ENCODE data around the gene ABLIM3.

Gene ABLIM3

DNA sequence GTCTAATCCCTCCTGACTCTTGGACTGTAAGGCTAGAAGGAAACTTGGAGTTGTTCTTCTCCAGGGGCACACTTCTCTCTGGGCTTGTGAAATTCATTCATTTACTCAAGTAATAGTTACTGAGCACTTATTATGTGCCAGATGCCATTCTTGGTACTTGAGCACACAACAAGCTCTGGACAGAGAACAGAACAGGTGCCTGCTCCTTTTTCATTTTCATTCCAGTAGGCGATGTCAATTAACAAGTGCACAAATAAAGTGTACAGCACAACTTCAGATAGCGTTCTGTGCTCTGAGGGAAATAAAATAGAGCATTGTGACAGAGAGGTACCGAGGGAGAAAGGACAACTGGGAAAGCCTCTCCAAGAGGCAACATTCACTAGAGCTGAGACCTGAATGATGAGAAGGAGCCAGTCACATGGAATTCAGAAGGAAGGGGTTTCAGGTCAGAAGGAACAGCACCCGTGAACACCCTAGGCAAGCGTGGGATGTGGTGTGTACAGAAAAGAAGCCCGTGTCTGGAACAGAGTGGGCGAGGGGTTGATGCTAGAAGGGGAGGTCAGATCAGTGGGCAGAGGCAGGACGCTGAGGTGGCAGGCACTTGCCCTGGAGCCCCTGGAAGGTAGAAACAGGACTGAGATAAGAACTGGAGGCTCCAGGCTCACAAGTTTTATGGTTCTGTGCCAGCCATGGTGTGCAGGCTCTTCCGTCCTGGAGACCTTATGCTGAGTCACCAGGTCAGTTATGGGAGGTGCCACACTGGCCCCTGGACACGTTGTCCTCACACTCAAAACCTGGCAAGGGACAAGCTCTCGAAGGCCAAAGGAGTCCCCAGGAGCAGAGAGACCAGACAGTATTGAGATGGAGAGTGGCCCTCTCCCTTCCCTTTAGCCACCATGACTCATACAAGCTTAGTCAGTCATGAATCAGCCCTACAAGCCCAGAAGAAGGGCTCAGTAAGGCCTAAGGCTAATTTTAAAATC lies 7.2 kb upstream of the ABLIM3 start:
- DNase-seq (ENCODE audit: low spot score), result peak; percentile 78
- no peak for FAIRE-seq

DNA sequence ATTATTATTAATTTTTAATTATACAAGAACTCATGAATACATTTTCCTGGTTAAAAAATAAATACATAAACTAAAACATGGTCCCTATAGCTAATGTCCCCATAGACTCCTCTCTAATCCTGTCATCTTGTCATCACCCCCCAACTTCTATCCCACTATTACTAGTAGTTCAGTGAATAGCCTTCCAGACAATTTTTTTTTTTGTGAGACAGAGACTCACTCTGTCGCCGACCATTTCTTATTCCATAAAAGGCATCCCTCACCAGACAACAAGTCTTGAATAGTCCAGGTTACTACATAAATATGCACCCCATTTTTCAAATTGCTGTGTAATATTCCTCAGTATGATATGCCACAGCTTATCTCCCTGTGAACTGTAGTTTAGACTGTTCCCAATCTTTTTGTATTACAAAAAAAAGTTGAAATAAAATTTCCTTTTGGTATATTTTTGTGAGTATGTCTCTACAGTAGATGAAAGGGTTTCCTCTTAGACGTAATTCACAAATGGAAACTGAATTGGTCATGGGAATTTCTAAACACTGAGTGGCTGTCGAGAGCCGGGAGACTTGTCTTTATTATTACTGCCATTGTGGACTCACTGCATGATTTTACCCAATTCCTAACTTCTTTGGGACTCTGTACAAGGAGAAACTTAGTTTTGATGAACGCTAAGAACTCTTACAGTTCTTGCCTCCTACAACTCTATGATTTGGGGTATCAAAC lies 6.4 kb upstream of the ABLIM3 start:
- no peak for FAIRE-seq
- no peak for DNase-seq (ENCODE audit: low spot score)

- FAIRE-seq (no peak), DNase-seq (ENCODE audit: low spot score) (peak; percentile 33)
Observed at GRCh38 chr5:149135536-149136201, 5.6 kb upstream of the ABLIM3 start.

DNA sequence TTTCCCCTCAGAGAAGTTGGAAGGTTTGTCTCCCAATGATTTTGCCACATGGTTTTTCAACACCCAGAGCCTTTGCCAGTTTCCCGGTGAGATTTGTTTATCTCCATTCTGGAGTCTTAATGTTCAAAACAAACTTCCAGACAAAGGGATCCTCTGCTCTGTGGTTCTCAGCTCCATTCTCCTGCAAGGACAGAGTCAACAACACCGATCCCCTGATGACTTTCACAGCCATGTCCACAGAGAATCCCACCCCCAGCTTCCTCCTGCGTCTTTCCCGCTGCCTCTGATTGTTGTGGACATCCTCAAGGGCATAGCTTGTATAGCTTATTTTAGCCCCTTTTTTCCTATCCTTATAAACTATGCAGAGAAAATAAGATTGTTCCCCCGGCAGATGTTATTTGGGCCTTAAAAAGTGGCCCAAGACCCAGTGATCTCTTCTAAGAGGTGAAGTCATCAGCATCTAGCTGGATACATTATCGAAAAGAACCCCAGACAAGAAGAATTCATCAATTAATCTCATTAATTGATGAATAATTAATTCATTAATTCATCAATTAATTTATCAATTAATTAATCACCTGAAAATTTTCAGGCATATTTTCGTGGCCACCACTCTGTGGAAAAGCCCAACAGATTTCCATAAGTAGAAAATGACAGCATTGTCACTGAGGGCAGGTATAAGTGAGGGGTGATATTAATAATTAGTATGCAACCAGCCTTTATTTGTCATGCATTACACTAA lies 2.9 kb upstream of the ABLIM3 start:
- no peak for DNase-seq (ENCODE audit: low spot score)
- no peak for FAIRE-seq

DNA sequence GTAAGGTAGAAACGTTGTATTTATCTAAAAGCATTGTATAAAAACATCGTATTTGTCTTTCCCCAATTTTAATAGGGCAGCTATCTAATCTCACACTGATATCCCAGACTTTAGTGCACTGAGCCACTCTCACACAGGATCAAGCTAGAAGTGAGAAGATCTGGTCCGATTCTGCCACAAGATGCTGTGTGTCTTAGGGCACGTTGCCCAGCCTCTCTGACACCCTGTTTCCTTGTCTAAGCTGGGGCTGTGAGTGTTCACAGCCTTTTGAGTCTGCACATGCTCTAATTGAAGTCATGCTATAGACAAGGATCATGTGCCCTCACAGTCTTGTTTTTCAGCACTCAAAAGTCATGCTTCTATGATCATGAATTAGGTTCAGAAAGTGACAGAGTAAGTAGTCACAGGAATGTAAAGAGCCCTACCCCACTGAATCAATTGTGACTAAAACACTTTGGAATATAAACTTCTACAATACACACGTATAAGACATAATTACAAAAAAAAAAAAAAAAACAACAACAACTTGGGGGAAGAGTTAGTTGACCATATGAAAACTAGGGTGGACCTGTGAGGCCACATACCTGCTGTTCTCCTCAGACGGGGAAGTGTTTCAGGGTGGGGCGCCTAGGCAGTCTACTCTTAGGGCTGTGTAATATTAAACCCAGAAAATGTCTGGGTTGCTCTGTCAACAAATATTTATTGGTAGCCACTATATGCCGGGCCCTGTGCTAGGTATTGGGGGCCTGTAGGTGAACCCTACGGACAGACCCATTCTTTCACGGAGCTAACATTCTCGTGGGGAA lies 893 bp upstream of the ABLIM3 start:
- DNase-seq (ENCODE audit: low spot score) (no peak), FAIRE-seq (no peak)

DNA sequence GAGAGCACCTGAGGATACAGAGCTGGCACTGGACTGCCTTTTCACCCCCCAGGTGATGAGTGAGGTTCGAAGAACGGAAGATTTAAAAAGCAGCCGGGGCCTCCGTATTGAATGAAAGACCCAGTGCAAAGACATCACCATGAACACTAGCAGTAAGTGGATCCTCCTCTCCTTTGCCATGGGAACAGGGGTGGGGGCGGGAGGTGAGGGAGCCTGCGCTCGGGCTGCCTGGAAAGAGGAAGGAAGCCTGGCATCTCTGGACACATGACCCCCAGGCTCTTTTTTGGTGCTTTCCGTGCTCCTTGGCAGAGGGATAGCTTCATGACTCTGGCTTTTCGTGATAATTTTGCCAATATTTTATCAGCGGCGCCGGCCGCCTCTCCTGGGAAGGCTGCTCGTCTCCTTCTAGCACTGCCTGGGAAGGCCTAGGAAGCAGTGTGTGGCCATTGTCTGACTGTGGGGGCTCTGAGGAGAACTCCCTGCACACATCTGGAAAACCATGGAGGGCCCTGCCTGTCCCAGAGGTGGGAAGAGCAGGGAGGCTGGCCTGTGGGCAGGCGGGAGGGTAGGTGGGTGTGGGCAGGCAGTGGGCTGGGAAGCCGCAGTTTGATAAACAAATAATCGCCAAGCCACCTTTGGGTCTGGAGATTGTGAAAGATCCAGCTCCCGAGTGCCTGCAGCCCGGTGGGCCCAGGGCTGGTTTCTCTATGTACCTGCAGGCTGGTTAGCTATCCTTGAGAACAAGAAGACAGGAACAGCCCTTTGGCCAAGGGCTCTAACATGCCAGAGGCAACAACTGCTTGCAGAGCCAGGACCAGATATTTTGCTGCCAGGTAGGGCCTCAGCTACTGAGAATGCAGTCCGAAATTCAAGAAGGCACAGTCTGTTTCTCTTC lies 911 bp downstream of the ABLIM3 start:
- DNase-seq (ENCODE audit: low spot score), result peak; percentile 32
- no peak for FAIRE-seq

DNA sequence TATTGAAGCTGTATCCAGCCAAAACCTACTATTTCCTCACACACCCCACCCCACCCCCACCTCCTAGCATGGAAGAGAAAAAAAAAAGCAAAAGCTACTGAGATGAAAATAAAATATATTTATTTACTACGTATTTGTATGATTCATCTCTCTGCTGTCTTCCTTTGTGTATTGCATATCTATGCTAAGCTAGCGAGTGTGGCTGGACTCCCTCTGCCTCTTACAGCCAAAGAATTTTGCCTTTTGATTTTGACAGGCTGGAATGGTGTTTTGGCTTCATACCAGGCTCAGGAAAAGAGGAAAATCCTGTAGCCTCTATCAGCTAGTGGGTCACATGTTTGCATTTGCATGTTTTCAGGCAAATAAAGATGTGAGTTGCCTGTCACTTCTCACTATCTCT lies 2.2 kb downstream of the ABLIM3 start:
- FAIRE-seq (no peak), DNase-seq (ENCODE audit: low spot score) (no peak)

DNA sequence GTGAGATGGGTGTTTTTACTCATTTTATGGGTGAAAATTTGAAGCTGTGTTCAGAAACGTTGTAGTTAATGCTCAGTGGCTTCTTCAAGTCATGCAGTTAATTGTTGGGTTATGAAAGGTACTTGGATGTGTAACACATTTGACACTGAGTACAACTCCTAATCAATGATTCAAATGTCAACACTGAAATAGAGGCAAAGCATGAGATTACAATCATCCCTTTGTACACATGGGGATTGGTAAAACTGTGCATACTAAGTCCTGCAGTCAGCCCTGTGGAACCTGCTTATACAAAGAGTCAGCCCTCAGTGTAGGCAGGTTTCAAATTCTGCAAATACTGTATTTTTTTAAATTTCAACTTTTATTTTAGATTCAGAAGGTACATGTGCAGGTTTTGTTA lies 3.3 kb downstream of the ABLIM3 start:
- no peak for DNase-seq (ENCODE audit: low spot score)
- no peak for FAIRE-seq

DNA sequence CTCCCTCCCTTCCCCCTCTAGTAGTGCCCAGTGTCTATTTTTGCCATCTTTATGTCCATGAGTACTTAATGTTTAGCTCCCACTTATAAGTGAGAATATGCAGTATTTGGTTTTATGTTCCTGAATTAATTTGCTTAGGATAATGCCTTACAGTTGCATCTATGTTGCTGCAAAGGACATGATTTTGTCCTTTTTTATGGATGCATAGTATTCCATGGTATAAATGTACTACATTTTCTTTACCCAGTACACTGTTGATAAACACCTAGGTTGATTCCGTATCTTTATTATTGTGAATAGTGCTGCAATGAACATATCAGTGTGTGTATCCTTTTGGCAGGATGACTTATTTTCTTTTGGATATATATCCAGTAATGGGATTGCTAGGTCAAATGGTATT lies 3.8 kb downstream of the ABLIM3 start:
- DNase-seq (ENCODE audit: low spot score), result no peak
- FAIRE-seq, result no peak

DNA sequence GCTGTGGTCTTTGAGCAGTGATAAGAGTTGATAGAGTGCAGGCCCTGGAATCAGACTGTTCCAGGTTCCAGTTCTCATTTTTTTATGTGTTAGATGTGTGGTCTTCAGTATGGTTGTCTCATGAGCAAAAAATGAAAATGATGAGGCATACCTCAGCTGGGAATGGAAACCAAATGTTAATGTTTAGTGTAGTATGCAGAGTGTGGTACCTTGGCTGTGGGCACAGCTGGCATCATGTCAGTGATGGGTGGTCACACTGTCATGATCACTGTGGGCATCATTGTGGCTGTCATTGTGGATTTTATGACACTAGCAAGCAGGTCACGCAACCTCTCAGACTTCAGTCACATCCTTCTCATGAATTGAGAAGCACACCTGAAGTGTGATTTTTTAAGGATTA lies 6.4 kb downstream of the ABLIM3 start:
- FAIRE-seq, result no peak

GRCh38 chr5:149149942-149150341 lies 8.6 kb downstream of the ABLIM3 start:
- FAIRE-seq (no peak), DNase-seq (ENCODE audit: low spot score) (no peak)

More for the DNA sequence above, 6.4 kb downstream of the ABLIM3 start:
- no peak for DNase-seq (ENCODE audit: low spot score)

GRCh38 chr5:149150457-149150856 lies 9.2 kb downstream of the ABLIM3 start:
- DNase-seq (ENCODE audit: low spot score), result no peak
- FAIRE-seq, result no peak

GRCh38 chr5:149151717-149152116 lies 10.4 kb downstream of the ABLIM3 start:
- no peak for DNase-seq (ENCODE audit: low spot score)
- no peak for FAIRE-seq

DNA sequence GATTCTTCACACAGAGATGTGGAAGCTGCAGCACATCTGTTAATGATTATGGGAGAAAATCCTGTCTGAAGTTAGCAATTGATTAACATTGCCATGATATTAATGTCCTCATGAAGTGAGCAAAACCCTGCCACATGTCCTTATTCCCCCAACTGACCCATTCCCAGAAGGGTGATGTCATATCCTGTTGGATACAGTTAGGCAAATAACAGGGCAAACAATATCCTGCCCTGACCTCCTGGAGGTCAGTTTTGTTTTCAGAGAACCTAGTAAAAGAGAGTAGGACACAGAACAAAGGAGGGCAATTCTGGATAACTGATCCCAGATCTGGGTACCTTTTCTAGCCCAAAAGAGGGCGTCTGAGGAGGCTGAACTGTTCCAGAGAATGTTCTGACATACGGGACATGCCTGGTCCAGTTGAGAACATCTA lies 11.0 kb downstream of the ABLIM3 start:
- FAIRE-seq, result no peak
- DNase-seq (ENCODE audit: low spot score), result peak; percentile 33

DNA sequence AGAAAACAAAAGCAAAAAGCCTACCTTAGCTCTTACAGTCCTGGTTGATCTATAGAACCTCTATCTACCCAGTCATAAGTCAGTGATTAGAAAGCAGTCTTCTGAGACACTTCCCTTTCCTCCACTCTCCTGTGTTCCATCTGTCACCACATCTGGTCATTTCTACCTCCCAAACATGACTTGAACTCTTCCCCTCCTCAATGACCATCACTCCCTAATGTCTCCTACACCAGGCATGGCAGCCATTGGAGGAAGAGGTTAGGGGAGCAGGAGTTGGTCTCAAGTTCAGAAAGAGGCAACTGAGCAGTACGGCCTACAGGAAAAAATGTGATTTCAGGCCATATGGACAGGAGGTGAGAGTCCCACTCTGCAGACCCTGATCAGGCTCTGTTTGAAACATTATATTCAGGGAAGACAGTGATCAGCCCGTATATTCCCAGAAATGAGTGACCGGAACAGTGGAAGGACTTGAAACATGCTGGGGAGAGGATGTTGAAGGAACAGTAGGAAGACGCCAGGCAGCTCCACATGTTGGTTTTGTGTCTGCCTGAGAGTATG lies 12.0 kb downstream of the ABLIM3 start:
- no peak for DNase-seq (ENCODE audit: low spot score)
- FAIRE-seq, result no peak

GRCh38 chr5:149153751-149154610 lies 12.7 kb downstream of the ABLIM3 start:
- DNase-seq (ENCODE audit: low spot score) (no peak), FAIRE-seq (no peak)

GRCh38 chr5:149154650-149155049 lies 13.4 kb downstream of the ABLIM3 start:
- DNase-seq (ENCODE audit: low spot score) (no peak), FAIRE-seq (no peak)

GRCh38 chr5:149156435-149157083 lies 15.3 kb downstream of the ABLIM3 start:
- DNase-seq (ENCODE audit: low spot score), result no peak

More at GRCh38 chr5:149156435-149157083, 15.3 kb downstream of the ABLIM3 start:
- FAIRE-seq, result no peak
